Psoas muscle (tissue), 8 donors: Measurements from ENCODE around the gene CXCL8. TPM values are rescaled to one million over a fixed set of nuclear protein-coding genes. Genes with fewer than 3 reads are reported as not detected.
"Not testable (repeated sequence)": the region's sequence is repeated elsewhere in the genome, so short reads cannot be mapped to it uniquely, and the experiment has no call there.

Experiments
- ATAC-seq, 4 donors: fragments of 200-7000 bp; cut with Tn5 transposase; one replicate each; pipeline ENCODE4 v1.9.1; 2020; ENCODE audit warnings: moderate library complexity in 3 of 4, mild to moderate bottlenecking in 2 of 4
- DNase-seq, 2 donors: peaks; one replicate each; pipeline ENCODE4 v3.0.0-alpha.2; 2020
- H3K27ac ChIP-seq: fragments of 200-600 bp; one replicate; pipeline ENCODE4 v1.8.0; 2022
- H3K27me3 ChIP-seq, 3 donors: fragments of 200-600 bp in 1 of 3; one replicate each; pipeline versions ENCODE4 v1.6.1 to v1.8.0; 2013 to 2022; ENCODE audit warnings: low read length in 2 of 3, mild to moderate bottlenecking in 2 of 3, moderate library complexity in 1 of 3; ENCODE audit not compliant: insufficient read depth in 3 of 3
- H3K36me3 ChIP-seq, 2 donors: fragments of 200-600 bp in 1 of 2; one replicate each; pipeline versions ENCODE4 v1.6.1 to v1.8.0; 2013 to 2022; ENCODE audit warnings: low read depth in 1 of 2, mild to moderate bottlenecking in 1 of 2, moderate library complexity in 1 of 2; ENCODE audit not compliant: insufficient read depth in 1 of 2
- H3K4me1 ChIP-seq: fragments of 200-600 bp; one replicate; pipeline ENCODE4 v1.8.0; 2022
- H3K4me3 ChIP-seq: fragments of 200-600 bp; one replicate; pipeline ENCODE4 v1.8.0; 2022; ENCODE audit warnings: mild to moderate bottlenecking
- H3K9me3 ChIP-seq: fragments of 200-600 bp; one replicate; pipeline ENCODE4 v1.8.0; 2022
- CTCF ChIP-seq: fragments of 200-600 bp; IDR thresholded peaks from one replicate; pipeline ENCODE4 v1.8.0; 2022; ENCODE audit warnings: antibody characterized with exemption
- WGBS, 3 donors: extraction: QIAGEN DNeasy Blood & Tissue Kit; methylation state at CpG; one replicate each; pipeline versions ENCODE4 v1.1.6 to v1.1.7; 2013; 5-methylcytosine and 5-hydroxymethylcytosine counted together
- intact Hi-C, 2 donors: fragments of 100-400 bp; cut with DNase I; formaldehyde crosslinking; loops; one replicate each; pipeline versions ENCODE4 v1.11.0 to v1.14.2; 2022
- polyA plus RNA-seq, 3 donors: library from polyadenylated mRNA; stranded (reverse); fragments of 200-250 nt; gene quantifications; one replicate each; pipeline ENCODE4 v1.2.3, GENCODE V29; 2013
- total RNA-seq, 4 donors: library from RNA; stranded (reverse); fragmentation: NEBNext Ultra II Directional in 2 of 4; extraction: Animal tissue kit (Norgen Biotek cat#: 25700) in 2 of 4; gene quantifications; one replicate each; pipeline versions ENCODE4 v1.2.1 to v1.2.4, GENCODE V29; 2021 to 2023
- donor health status: healthy with polysubstance abuse.
- donor health status: DM: no; HTN: no; CAD: no; lungs with moderate emphysema.
- donor health status: Bipolar disorder and iron deficiency.
- donor health status: healthy.
- donor health status: DM: yes; HTN: yes; CAD: no.
- donor health status: DM: no; HTN: no; CAD: no.
- donor health status: DM: no; HTN: no; CAD: no.
- donor health status: DM: yes; HTN: yes; CAD: no.

Gene CXCL8
- total and polyA plus RNA-seq, 7 donors = 0.21 to 8.1 (median 0.38) TPM; not detected in 1

GRCh38 chr4:73763877-73764276, 23.5 kb downstream of the CXCL8 start:
- 84 to 88% (median 84%) methylated on average over 6 of the region's 6 CpGs for WGBS, 3 donors
- intact Hi-C loops = no loop called here
- H3K27ac ChIP-seq = no peak overlapping the region
- H3K9me3 ChIP-seq = no peaks in the 10 kb centered on the region
- H3K4me3 ChIP-seq = no peak overlapping the region
- no peak for ATAC-seq
- H3K27me3 ChIP-seq = no peaks in the 10 kb centered on the region
- no peaks in the 10 kb centered on the region for H3K4me1 ChIP-seq
- H3K36me3 ChIP-seq = no peaks in the 10 kb centered on the region
- DNase-seq = no peak
- TF ChIP-seq CTCF = no peak

- 76 to 85% (median 81%) methylated on average over 4 of the region's 4 CpGs for WGBS, 3 donors
- no peak for TF ChIP-seq CTCF
- no peaks in the 10 kb centered on the region for H3K27me3 ChIP-seq
- H3K36me3 ChIP-seq = no peaks in the 10 kb centered on the region
- no peak overlapping the region for H3K27ac ChIP-seq
- intact Hi-C loops = no loop called here
- DNase-seq (no peak), ATAC-seq (no peak)
- H3K4me3 ChIP-seq = no peak overlapping the region
- H3K4me1 ChIP-seq = no peaks in the 10 kb centered on the region
- no peaks in the 10 kb centered on the region for H3K9me3 ChIP-seq
These were observed 24.1 kb downstream of the CXCL8 start for GRCh38 chr4:73764513-73764912.

GRCh38 chr4:73765296-73765695, 24.9 kb downstream of the CXCL8 start:
- ATAC-seq = no peak
- H3K9me3 ChIP-seq = no peaks in the 10 kb centered on the region
- H3K27ac ChIP-seq = no peak overlapping the region
- 86 to 91% (median 89%) methylated on average over 2 of the region's 2 CpGs for whole genome bisulfite sequencing, 3 donors
- H3K27me3 ChIP-seq = no peaks in the 10 kb centered on the region
- no peak for TF ChIP-seq CTCF
- no peaks in the 10 kb centered on the region for H3K4me1 ChIP-seq
- intact Hi-C loops = no loop called here
- no peaks in the 10 kb centered on the region for H3K36me3 ChIP-seq
- H3K4me3 ChIP-seq = no peak overlapping the region
- no peak for DNase-seq

- Histone ChIP-seq H3K27me3 (no peaks in the 10 kb centered on the region), H3K36me3 (no peaks in the 10 kb centered on the region), H3K9me3 (no peaks in the 10 kb centered on the region), H3K4me3 (no peak overlapping the region), H3K4me1 (no peaks in the 10 kb centered on the region), H3K27ac (no peak overlapping the region)
- 52 to 78% (median 59%) methylated on average over 2 of the region's 2 CpGs for WGBS, 3 donors
- intact Hi-C loops = no loop called here
- no peak for TF ChIP-seq CTCF
- DNase-seq (no peak), ATAC-seq (no peak)
These were observed 30.5 kb downstream of the CXCL8 start for GRCh38 chr4:73770917-73771316.

GRCh38 chr4:73772363-73772762, 32.0 kb downstream of the CXCL8 start:
- 88 to 95% (median 90%) methylated on average over 1 of the region's 1 CpG for WGBS, 3 donors
- Histone ChIP-seq H3K4me1 (peaks cover 7% of the 10 kb centered on the region), H3K27me3 (no peaks in the 10 kb centered on the region), H3K4me3 (no peak overlapping the region), H3K36me3 (no peaks in the 10 kb centered on the region), H3K27ac (no peak overlapping the region), H3K9me3 (no peaks in the 10 kb centered on the region)
- TF ChIP-seq CTCF = no peak
- intact Hi-C loops = no loop called here
- no peak for DNase-seq
- ATAC-seq = no peak

- intact Hi-C loops, H3K27me3 ChIP-seq, H3K27ac ChIP-seq, H3K4me3 ChIP-seq, H3K36me3 ChIP-seq, H3K4me1 ChIP-seq, DNase-seq, H3K9me3 ChIP-seq, ATAC-seq: not testable (repeated sequence)
- 97 to 99% (median 99%) methylated on average over 4 of the region's 4 CpGs for WGBS, 3 donors
These were observed 34.0 kb downstream of the CXCL8 start for GRCh38 chr4:73774406-73774805.
